Measurements from ENCODE around the gene MBNL2. TPM values are rescaled to one million over a fixed set of nuclear protein-coding genes. Genes with fewer than 3 reads are reported as not detected.

The MBNL2 gene
- total RNA-seq, 2 experiments from 2014 or later: 18.0 to 18.8 TPM

GRCh38 chr13:97259798-97260714 is 37.9 kb downstream of the MBNL2 start:
- Mint-ChIP-seq H3K36me3 (ENCODE audit: low read depth) (peaks cover 10% of the 10 kb centered on the region), H3K4me3 (no peak overlapping the region), H3K4me1 (peaks cover 80% of the 10 kb centered on the region), H3K27me3 (no peaks in the 10 kb centered on the region), H3K9me3 (no peaks in the 10 kb centered on the region), H3K27ac (no peak overlapping the region)
- ChIA-PET POLR2A (interaction anchor here (1.4 to 1.9 kb wide), 3 partner anchors 33 to 38 kb away, joined by 3 to 4 read pairs (median 4); partner anchors contain the start of gene MBNL2), CTCF (interaction anchor here (0.9 kb wide), 1 partner anchor 36 kb away, joined by 5 read pairs; no protein-coding TSS in a partner anchor)
- DNase-seq: no peak

GRCh38 chr13:97261254-97262005 is 39.3 kb downstream of the MBNL2 start:
- CTCF ChIA-PET: no interaction called here
- peak overlapping the region; percentile 36 for H3K27ac Mint-ChIP-seq
- peaks cover 10% of the 10 kb centered on the region for H3K36me3 Mint-ChIP-seq (ENCODE audit: low read depth)
- H3K27me3 Mint-ChIP-seq: no peaks in the 10 kb centered on the region
- peaks cover 70% of the 10 kb centered on the region for H3K4me1 Mint-ChIP-seq
- no peak overlapping the region for H3K4me3 Mint-ChIP-seq
- DNase-seq: peak; percentile 52
- no peaks in the 10 kb centered on the region for H3K9me3 Mint-ChIP-seq
- POLR2A ChIA-PET: interaction anchor here (0.6 to 1.9 kb wide), 2 partner anchors 35 to 39 kb away, joined by 4 read pairs; partner anchors contain the start of gene MBNL2

GRCh38 chr13:97262058-97262457 is 39.9 kb downstream of the MBNL2 start:
- ChIA-PET POLR2A (interaction anchor here (0.6 to 1.9 kb wide), 2 partner anchors 35 to 40 kb away, joined by 4 read pairs; partner anchors contain the start of gene MBNL2), CTCF (interaction anchor here (1.2 kb wide), 1 partner anchor 35 kb away, joined by 3 read pairs; no protein-coding TSS in a partner anchor)
- no peaks in the 10 kb centered on the region for H3K27me3 Mint-ChIP-seq
- H3K36me3 Mint-ChIP-seq (ENCODE audit: low read depth): peaks cover 10% of the 10 kb centered on the region
- no peak for DNase-seq
- no peak overlapping the region for H3K4me3 Mint-ChIP-seq
- H3K27ac Mint-ChIP-seq: no peak overlapping the region
- H3K9me3 Mint-ChIP-seq: no peaks in the 10 kb centered on the region
- peaks cover 64% of the 10 kb centered on the region for H3K4me1 Mint-ChIP-seq

- H3K36me3 Mint-ChIP-seq (ENCODE audit: low read depth): peaks cover 10% of the 10 kb centered on the region
- no peak for DNase-seq
- no peak overlapping the region for H3K4me3 Mint-ChIP-seq
- no peak overlapping the region for H3K27ac Mint-ChIP-seq
- POLR2A ChIA-PET: no interaction called here
- no peaks in the 10 kb centered on the region for H3K9me3 Mint-ChIP-seq
- CTCF ChIA-PET: interaction anchor here (1.2 kb wide), 1 partner anchor 36 kb away, joined by 3 read pairs; no protein-coding TSS in a partner anchor
- H3K27me3 Mint-ChIP-seq: no peaks in the 10 kb centered on the region
- peaks cover 53% of the 10 kb centered on the region for H3K4me1 Mint-ChIP-seq
Observed at GRCh38 chr13:97263160-97263559, 41.0 kb downstream of the MBNL2 start.

GRCh38 chr13:97264663-97265062 is 42.5 kb downstream of the MBNL2 start:
- peaks cover 6% of the 10 kb centered on the region for H3K36me3 Mint-ChIP-seq (ENCODE audit: low read depth)
- H3K27me3 Mint-ChIP-seq: no peaks in the 10 kb centered on the region
- H3K27ac Mint-ChIP-seq: no peak overlapping the region
- CTCF ChIA-PET: no interaction called here
- H3K4me3 Mint-ChIP-seq: no peak overlapping the region
- peaks cover 38% of the 10 kb centered on the region for H3K4me1 Mint-ChIP-seq
- DNase-seq: no peak
- no peaks in the 10 kb centered on the region for H3K9me3 Mint-ChIP-seq
- POLR2A ChIA-PET: no interaction called here

GRCh38 chr13:97266332-97266731 is 44.2 kb downstream of the MBNL2 start:
- POLR2A ChIA-PET: interaction anchor here (1.8 kb wide), 1 partner anchor 42 kb away, joined by 4 read pairs; no protein-coding TSS in a partner anchor
- no peak for DNase-seq
- H3K27me3 Mint-ChIP-seq: no peaks in the 10 kb centered on the region
- H3K4me3 Mint-ChIP-seq: no peak overlapping the region
- no peak overlapping the region for H3K27ac Mint-ChIP-seq
- H3K36me3 Mint-ChIP-seq (ENCODE audit: low read depth): peaks cover 3% of the 10 kb centered on the region
- peaks cover 21% of the 10 kb centered on the region for H3K4me1 Mint-ChIP-seq
- H3K9me3 Mint-ChIP-seq: no peaks in the 10 kb centered on the region
- CTCF ChIA-PET: interaction anchor here (1.3 kb wide), 1 partner anchor 157 kb away, joined by 4 read pairs; no protein-coding TSS in a partner anchor

- H3K27ac Mint-ChIP-seq: no peak overlapping the region
- ChIA-PET POLR2A (interaction anchor here (1.3 to 1.8 kb wide), 2 partner anchors 10 to 43 kb away, joined by 3 to 4 read pairs; no protein-coding TSS in a partner anchor), CTCF (interaction anchor here (0.9 to 1.3 kb wide), 2 partner anchors 15 to 158 kb away, joined by 3 to 4 read pairs; no protein-coding TSS in a partner anchor)
- DNase-seq: no peak
- peaks cover 15% of the 10 kb centered on the region for H3K4me1 Mint-ChIP-seq
- H3K4me3 Mint-ChIP-seq: no peak overlapping the region
- H3K9me3 Mint-ChIP-seq: no peaks in the 10 kb centered on the region
- H3K27me3 Mint-ChIP-seq: no peaks in the 10 kb centered on the region
- peaks cover 3% of the 10 kb centered on the region for H3K36me3 Mint-ChIP-seq (ENCODE audit: low read depth)
Observed at GRCh38 chr13:97266772-97267417, 44.8 kb downstream of the MBNL2 start.

- ChIA-PET CTCF (interaction anchor here (0.9 to 1.3 kb wide), 2 partner anchors 16 to 158 kb away, joined by 3 to 4 read pairs; no protein-coding TSS in a partner anchor), POLR2A (interaction anchor here (1.3 to 1.8 kb wide), 2 partner anchors 9 to 44 kb away, joined by 3 to 4 read pairs; no protein-coding TSS in a partner anchor)
- peaks cover 3% of the 10 kb centered on the region for H3K36me3 Mint-ChIP-seq (ENCODE audit: low read depth)
- no peak for DNase-seq
- no peak overlapping the region for H3K4me3 Mint-ChIP-seq
- no peak overlapping the region for H3K27ac Mint-ChIP-seq
- H3K9me3 Mint-ChIP-seq: no peaks in the 10 kb centered on the region
- peaks cover 13% of the 10 kb centered on the region for H3K4me1 Mint-ChIP-seq
- H3K27me3 Mint-ChIP-seq: no peaks in the 10 kb centered on the region
Observed at GRCh38 chr13:97267418-97268059, 45.4 kb downstream of the MBNL2 start.

- Mint-ChIP-seq H3K4me1 (peaks cover 10% of the 10 kb centered on the region), H3K36me3 (ENCODE audit: low read depth) (no peaks in the 10 kb centered on the region), H3K9me3 (no peaks in the 10 kb centered on the region), H3K27me3 (no peaks in the 10 kb centered on the region), H3K27ac (no peak overlapping the region), H3K4me3 (no peak overlapping the region)
- POLR2A ChIA-PET: no interaction called here
- CTCF ChIA-PET: no interaction called here
- no peak for DNase-seq
Observed at GRCh38 chr13:97268772-97269171, 46.6 kb downstream of the MBNL2 start.

GRCh38 chr13:97269603-97270002 is 47.5 kb downstream of the MBNL2 start:
- H3K36me3 Mint-ChIP-seq (ENCODE audit: low read depth): no peaks in the 10 kb centered on the region
- H3K4me3 Mint-ChIP-seq: no peak overlapping the region
- ChIA-PET POLR2A (no interaction called here), CTCF (no interaction called here)
- peaks cover 8% of the 10 kb centered on the region for H3K4me1 Mint-ChIP-seq
- no peaks in the 10 kb centered on the region for H3K9me3 Mint-ChIP-seq
- H3K27me3 Mint-ChIP-seq: no peaks in the 10 kb centered on the region
- DNase-seq: no peak
- no peak overlapping the region for H3K27ac Mint-ChIP-seq

- no peak overlapping the region for H3K27ac Mint-ChIP-seq
- no peak overlapping the region for H3K4me3 Mint-ChIP-seq
- no peaks in the 10 kb centered on the region for H3K27me3 Mint-ChIP-seq
- H3K4me1 Mint-ChIP-seq: peaks cover 16% of the 10 kb centered on the region
- H3K9me3 Mint-ChIP-seq: no peaks in the 10 kb centered on the region
- ChIA-PET POLR2A (no interaction called here), CTCF (interaction anchor here (0.6 kb wide), 1 partner anchor 1035 kb away, joined by 5 read pairs; no protein-coding TSS in a partner anchor)
- peaks cover 21% of the 10 kb centered on the region for H3K36me3 Mint-ChIP-seq (ENCODE audit: low read depth)
- DNase-seq: no peak
Observed at GRCh38 chr13:97272526-97272925, 50.4 kb downstream of the MBNL2 start.

GRCh38 chr13:97273341-97273831 is 51.3 kb downstream of the MBNL2 start:
- Mint-ChIP-seq H3K9me3 (no peaks in the 10 kb centered on the region), H3K27ac (no peak overlapping the region), H3K4me1 (peaks cover 16% of the 10 kb centered on the region), H3K4me3 (no peak overlapping the region), H3K27me3 (no peaks in the 10 kb centered on the region), H3K36me3 (ENCODE audit: low read depth) (peaks cover 21% of the 10 kb centered on the region)
- POLR2A ChIA-PET: no interaction called here
- no peak for DNase-seq
- CTCF ChIA-PET: interaction anchor here (1.1 to 1.3 kb wide), 2 partner anchors 71 to 164 kb away, joined by 3 to 5 read pairs; no protein-coding TSS in a partner anchor

Data from activated CD4-positive, alpha-beta memory T cell treated with anti-CD3 and anti-CD28 coated beads, Interleukin-2, amount 10 ng/mL, durations not matched to agents 7 days and 5 days (primary cell).